Stomach (tissue), 9 donors: ENCODE measurements around the gene BBX. TPM values are rescaled to one million over a fixed set of nuclear protein-coding genes. Genes with fewer than 3 reads are reported as not detected.

Experiments
- DNase-seq, 2 donors: peaks; one replicate each; pipeline versions ENCODE4 v3.0.0 to v3.0.0-alpha.2; 2013 to 2019
- H3K27ac ChIP-seq, 5 donors: fragments of 200-600 bp in 4 of 5; sonication (generic) in 4 of 5; one replicate each; pipeline ENCODE4 v1.5.1; 2013 to 2019; ENCODE audit warnings: mild to moderate bottlenecking in 1 of 5, moderate library complexity in 1 of 5
- H3K27me3 ChIP-seq, 3 donors: fragments of 200-600 bp; sonication (generic); one replicate each; pipeline ENCODE4 v1.5.1; 2017 to 2019; ENCODE audit warnings: mixed run types in 1 of 3
- H3K36me3 ChIP-seq, 4 donors: fragments of 200-600 bp; sonication (generic); 1 replicate in 3 of 4; 2 replicates in 1 of 4; pipeline ENCODE4 v1.5.1; 2016 to 2019
- H3K4me1 ChIP-seq, 4 donors: fragments of 200-600 bp; sonication (generic); one replicate each; pipeline ENCODE4 v1.5.1; 2016 to 2019
- H3K4me3 ChIP-seq, 4 donors: fragments of 200-600 bp; sonication (generic) in 3 of 4; one replicate each; pipeline ENCODE4 v1.5.1; 2016 to 2019; ENCODE audit warnings: mild to moderate bottlenecking in 1 of 4
- H3K9me3 ChIP-seq, 4 donors: fragments of 200-600 bp; sonication (generic); one replicate each; pipeline ENCODE4 v1.5.1; 2016 to 2019
- CTCF ChIP-seq, 7 experiments: fragments of 450-650 bp in 4 of 7; fragments of 200-600 bp in 3 of 7; sonication (generic) in 3 of 7; IDR thresholded peaks; one replicate each; pipeline ENCODE4 v1.5.1; 2016 to 2019; ENCODE audit warnings: antibody characterized with exemption in 7 of 7, control low read depth in 2 of 7, mild to moderate bottlenecking in 1 of 7
- EP300 ChIP-seq: sonication (generic); formaldehyde crosslinking; IDR thresholded peaks from one replicate; pipeline ENCODE4 v1.6.1; 2017; ENCODE audit warnings: antibody characterized with exemption
- POLR2A ChIP-seq, 4 donors: fragments of 450-650 bp; IDR thresholded peaks; one replicate each; pipeline ENCODE4 v1.6.1; 2016; ENCODE audit warnings: antibody characterized with exemption in 4 of 4, control low read depth in 2 of 4, mild to moderate bottlenecking in 1 of 4, moderate library complexity in 1 of 4
- POLR2AphosphoS5 ChIP-seq, 3 donors: sonication (generic); formaldehyde crosslinking; IDR thresholded peaks; one replicate each; pipeline ENCODE4 v1.6.1; 2016; ENCODE audit warnings: antibody characterized with exemption in 3 of 3
- WGBS, 5 donors: extraction: QIAGEN DNeasy Blood & Tissue Kit in 3 of 5; methylation state at CpG; one replicate each; pipeline versions ENCODE4 v1.1.5 to v1.1.7; 2013 to 2018; 5-methylcytosine and 5-hydroxymethylcytosine counted together
- intact Hi-C: fragments of 100-400 bp; cut with DNase I; formaldehyde crosslinking; loops from one replicate; pipeline ENCODE4 v1.15.1; 2023; ENCODE audit warnings: low total_unique reads
- polyA plus RNA-seq, 3 donors: library from polyadenylated mRNA; stranded (reverse); fragments of 200-250 nt; gene quantifications; one replicate each; pipeline ENCODE4 v1.2.3, GENCODE V29; 2013
- total RNA-seq, 5 donors: library from RNA; depleted of rRNA; stranded (reverse); fragments of >200 nt; gene quantifications; one replicate each; pipeline versions ENCODE4 v1.1.0 to v1.2.3, GENCODE V29; 2014 to 2016
- donor health status: healthy with polysubstance abuse.
- donor health status: Bipolar disorder and iron deficiency.
- donor health status: healthy.

BBX gene
- total and polyA plus RNA-seq, 8 donors, result 4.6 to 81.1 (median 45.2) TPM

DNA sequence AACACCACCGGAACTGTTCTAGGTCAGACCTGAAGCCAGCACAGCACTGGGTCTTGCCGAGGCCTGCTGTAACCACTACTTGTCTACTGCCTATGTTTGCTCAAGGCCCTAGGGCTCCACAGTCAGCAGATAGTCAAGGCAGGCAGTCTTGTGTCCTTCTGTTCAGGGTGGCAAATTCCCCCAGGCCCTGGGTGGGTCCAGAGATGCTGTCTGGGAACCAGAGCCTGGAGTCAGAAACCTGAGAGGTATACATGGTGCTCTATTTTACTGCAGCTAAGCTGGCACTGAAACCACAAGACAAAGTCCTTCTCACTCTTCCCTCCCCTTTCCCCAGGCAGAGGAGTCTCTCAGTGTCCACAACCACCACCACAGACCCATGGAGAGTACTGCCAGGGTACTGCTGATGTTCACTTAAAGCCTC is 89.9 kb downstream of the BBX start:
- no peak for DNase-seq
- Histone ChIP-seq H3K27me3 (no peaks in the 10 kb centered on the region), H3K4me3 (no peak overlapping the region), H3K27ac (no peak overlapping the region), H3K9me3 (peaks cover 0 to 4% (median 0%) of the 10 kb centered on the region in 4 donors), H3K36me3 (no peaks in the 10 kb centered on the region), H3K4me1 (peaks cover 0 to 2% (median 0%) of the 10 kb centered on the region in 4 donors)
- TF ChIP-seq CTCF (IDR thresholded peaks at IDR 0.05) (no peak), POLR2AphosphoS5 (IDR thresholded peaks at IDR 0.05) (no peak), POLR2A (IDR thresholded peaks at IDR 0.05) (no peak), EP300 (no peak)
- intact Hi-C loops, result no loop called here
- WGBS, 5 donors, result 87 to 100% (median 96%) methylated on average over 1 to 2 of the region's 2 CpGs

GRCh38 chr3:107619549-107619948 is 96.8 kb downstream of the BBX start:
- Histone ChIP-seq H3K4me3 (no peak overlapping the region), H3K9me3 (no peaks in the 10 kb centered on the region), H3K27ac (no peak overlapping the region), H3K36me3 (no peaks in the 10 kb centered on the region), H3K4me1 (peaks cover 0 to 14% (median 6%) of the 10 kb centered on the region in 4 donors), H3K27me3 (no peaks in the 10 kb centered on the region)
- DNase-seq, result no peak
- intact Hi-C loops, result no loop called here
- no peak for TF ChIP-seq POLR2AphosphoS5 (IDR thresholded peaks at IDR 0.05)
- TF ChIP-seq CTCF (IDR thresholded peaks at IDR 0.05), result no peak
- TF ChIP-seq POLR2A (IDR thresholded peaks at IDR 0.05), result no peak
- TF ChIP-seq EP300, result no peak
- 83 to 90% (median 89%) methylated on average over 2 of the region's 2 CpGs for WGBS, 5 donors

- intact Hi-C loops, result no loop called here
- Histone ChIP-seq H3K27me3 (no peaks in the 10 kb centered on the region), H3K4me3 (no peak overlapping the region), H3K36me3 (no peaks in the 10 kb centered on the region), H3K9me3 (no peaks in the 10 kb centered on the region), H3K4me1 (peaks cover 0 to 14% (median 6%) of the 10 kb centered on the region in 4 donors), H3K27ac (no peak overlapping the region)
- WGBS, 5 donors, result 67 to 100% (median 82%) methylated on average over 3 of the region's 3 CpGs
- no peak for DNase-seq
- TF ChIP-seq CTCF (IDR thresholded peaks at IDR 0.05) (no peak), EP300 (no peak), POLR2A (IDR thresholded peaks at IDR 0.05) (no peak)
Observed at GRCh38 chr3:107620534-107620933, 97.8 kb downstream of the BBX start.

- WGBS, 5 donors, result 79 to 93% (median 81%) methylated on average over 3 of the region's 3 CpGs
- intact Hi-C loops, result no loop called here
- H3K36me3 ChIP-seq, result no peaks in the 10 kb centered on the region
Observed at GRCh38 chr3:107621465-107621864, 98.7 kb downstream of the BBX start.

More at GRCh38 chr3:107621465-107621864, 98.7 kb downstream of the BBX start:
- no peaks in the 10 kb centered on the region for H3K9me3 ChIP-seq
- H3K4me3 ChIP-seq, result no peak overlapping the region
- DNase-seq, result no peak
- H3K27me3 ChIP-seq, result no peaks in the 10 kb centered on the region
- peaks cover 0 to 14% (median 6%) of the 10 kb centered on the region in 4 donors for H3K4me1 ChIP-seq
- H3K27ac ChIP-seq, result no peak overlapping the region
- TF ChIP-seq POLR2A (IDR thresholded peaks at IDR 0.05) (no peak), POLR2AphosphoS5 (IDR thresholded peaks at IDR 0.05) (no peak), EP300 (no peak), CTCF (IDR thresholded peaks at IDR 0.05) (no peak)
